VCaP (cell line): ENCODE results near the gene HMGCL.
"Not testable (repeated sequence)": the region's sequence is repeated elsewhere in the genome, so short reads cannot be mapped to it uniquely, and the experiment has no call there.

Source experiments
- H3K27ac ChIP-seq: fragments of 450-650 bp; 2 replicates; pipeline ENCODE4 v1.5.1; 2017
- CTCF ChIP-seq: fragments of 450-650 bp; conservative IDR thresholded peaks from 2 replicates; pipeline ENCODE4 v1.5.1; 2017; ENCODE audit warnings: mild to moderate bottlenecking, moderate library complexity

The HMGCL gene

GRCh38 chr1:23838401-23838866, 13.2 kb upstream of the HMGCL start:
- H3K27ac ChIP-seq: no peak overlapping the region
- TF ChIP-seq CTCF: no peak

- H3K27ac ChIP-seq: no peak overlapping the region
- TF ChIP-seq CTCF: no peak
These were observed 12.7 kb upstream of the HMGCL start for GRCh38 chr1:23837908-23838307.

GRCh38 chr1:23836037-23836436, 10.8 kb upstream of the HMGCL start:
- no peak overlapping the region for H3K27ac ChIP-seq
- TF ChIP-seq CTCF: no peak

GRCh38 chr1:23834156-23834555, 8.9 kb upstream of the HMGCL start:
- not testable (repeated sequence) for H3K27ac ChIP-seq

- no peak overlapping the region for H3K27ac ChIP-seq
- no peak for TF ChIP-seq CTCF
These were observed 2.5 kb upstream of the HMGCL start for GRCh38 chr1:23827717-23828116.

- H3K27ac ChIP-seq: not testable (repeated sequence)
These were observed 1.4 kb upstream of the HMGCL start for GRCh38 chr1:23826590-23826989.

GRCh38 chr1:23825762-23826522, 713 bp upstream of the HMGCL start:
- no peak for TF ChIP-seq CTCF
- peak overlapping the region; percentile 84 for H3K27ac ChIP-seq

- peak overlapping the region; percentile 84 for H3K27ac ChIP-seq
- TF ChIP-seq CTCF: no peak
These were observed 536 bp downstream of the HMGCL start for GRCh38 chr1:23824711-23825075.
